GM19467 (cell line): ENCODE data around the gene SIAH3.

Experiments used
- ATAC-seq: cut with Tn5 transposase; IDR thresholded peaks from one replicate; pipeline ENCODE4 v1.9.1; 2021; ENCODE audit warnings: mild to moderate bottlenecking, moderate library complexity; ENCODE audit not compliant: unreplicated experiment

The SIAH3 gene

GRCh38 chr13:45823583-45823982 is 28.0 kb downstream of the SIAH3 start:
- ATAC-seq, result no peak

DNA sequence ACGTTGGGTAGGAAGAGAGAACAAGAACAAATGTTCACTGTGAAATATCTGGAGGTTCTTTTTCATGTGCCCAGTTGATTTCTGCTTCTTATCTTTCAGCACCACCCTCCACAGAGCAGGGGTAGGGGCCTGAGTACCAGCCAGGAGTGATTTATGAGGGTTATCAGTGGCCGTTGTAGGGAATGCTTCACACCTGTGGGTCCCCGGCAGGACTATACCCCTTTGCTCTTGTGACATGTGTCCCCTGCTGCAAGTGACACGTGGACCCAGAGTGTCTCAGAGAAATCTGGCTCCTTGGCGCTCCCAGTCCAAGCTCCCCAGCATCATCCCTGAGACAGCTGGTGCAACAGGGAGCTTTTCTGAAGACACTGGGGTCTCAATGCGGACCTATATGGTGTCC is 29.7 kb downstream of the SIAH3 start:
- no peak for ATAC-seq

DNA sequence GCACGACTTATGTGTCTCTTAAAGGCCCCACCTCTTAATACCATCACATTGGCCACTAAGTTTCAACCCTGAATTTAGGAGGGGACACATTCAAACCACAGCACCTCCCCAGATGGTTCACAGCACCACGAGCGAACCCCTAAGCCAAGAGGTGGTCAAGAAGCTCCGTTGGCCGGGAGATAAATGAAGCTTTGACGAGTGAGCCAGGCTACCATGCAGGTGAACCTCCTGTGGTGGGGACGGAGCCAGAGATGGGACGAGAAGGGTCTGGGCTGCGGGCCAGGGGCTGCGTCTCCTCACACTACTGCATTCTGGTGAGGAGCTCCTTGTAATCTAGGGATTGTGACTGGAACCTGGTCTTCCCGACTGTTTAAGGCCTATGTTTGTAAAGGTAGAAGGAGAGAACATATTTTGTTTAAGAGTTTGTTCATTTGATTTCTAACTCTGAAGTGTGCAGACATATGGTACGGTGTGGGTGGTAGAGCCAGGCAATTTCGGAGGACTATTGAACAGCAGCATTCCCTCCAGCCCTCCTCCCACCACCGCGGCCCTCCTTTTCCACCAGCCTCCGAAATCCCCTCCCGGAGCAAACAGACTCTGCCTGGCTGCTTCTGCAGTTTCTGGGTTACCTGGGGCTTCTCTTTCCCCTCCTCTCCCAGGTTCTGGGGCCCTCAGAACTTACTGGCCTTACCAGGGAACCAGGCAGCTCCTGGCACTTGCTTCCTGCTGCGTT is 31.3 kb downstream of the SIAH3 start:
- ATAC-seq, result no peak

GRCh38 chr13:45817833-45818232 is 33.7 kb downstream of the SIAH3 start:
- ATAC-seq, result no peak

DNA sequence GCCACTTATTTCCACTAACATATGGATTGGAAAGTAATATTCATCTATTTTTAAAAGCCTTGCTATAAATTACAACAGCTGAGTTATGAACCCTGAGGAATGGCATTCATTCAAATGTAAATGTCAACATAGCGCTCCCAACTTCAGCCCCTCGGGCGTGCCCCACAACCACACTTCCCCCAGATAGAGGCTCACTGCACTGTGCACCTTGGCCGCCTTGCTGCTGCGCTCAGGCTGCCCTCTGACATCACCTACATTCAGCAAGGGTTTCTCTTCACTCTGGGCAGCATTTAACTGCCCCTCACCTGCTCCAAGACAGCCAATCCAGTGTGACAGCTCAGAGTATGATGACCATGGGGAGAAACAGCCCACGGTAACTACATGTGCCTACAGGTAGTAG is 35.1 kb downstream of the SIAH3 start:
- no peak for ATAC-seq

DNA sequence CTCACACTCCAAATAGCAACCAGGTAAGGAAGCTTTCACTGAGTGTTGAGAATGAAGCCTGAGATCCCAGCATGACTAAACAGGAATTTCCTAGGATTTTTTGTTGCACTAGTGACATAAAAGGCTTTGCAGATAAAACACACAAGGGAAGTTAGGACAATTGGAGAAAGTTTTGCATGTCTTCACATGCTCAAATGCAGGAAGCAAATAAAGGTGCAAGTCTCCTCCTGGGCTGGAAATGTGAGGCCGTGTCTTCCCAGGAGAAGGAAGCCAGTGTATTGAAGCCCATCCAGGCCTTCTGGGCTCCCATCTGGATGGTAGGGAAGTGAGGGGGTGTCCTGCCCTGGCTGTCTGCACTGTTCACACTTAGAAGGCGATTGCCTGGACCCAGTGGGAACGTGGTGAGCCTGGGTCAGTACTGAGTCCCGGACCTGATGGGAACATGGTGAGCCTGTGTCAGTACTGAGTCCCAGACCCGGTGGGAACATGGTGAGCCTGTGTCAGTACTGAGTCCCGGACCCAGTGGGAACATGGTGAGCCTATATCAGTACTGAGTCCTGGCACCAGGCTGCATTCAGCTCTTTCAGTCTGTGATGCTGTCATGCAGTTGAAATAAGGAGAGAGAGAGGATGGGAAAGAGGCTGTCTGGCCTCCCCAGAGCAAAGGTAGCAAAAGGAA is 38.7 kb downstream of the SIAH3 start:
- ATAC-seq, result no peak

- ATAC-seq, result no peak
Measured at GRCh38 chr13:45811891-45812694, 39.5 kb downstream of the SIAH3 start.

GRCh38 chr13:45809801-45810394 is 41.7 kb downstream of the SIAH3 start:
- ATAC-seq, result no peak

- no peak for ATAC-seq
Measured at GRCh38 chr13:45808925-45809324, 42.6 kb downstream of the SIAH3 start.

DNA sequence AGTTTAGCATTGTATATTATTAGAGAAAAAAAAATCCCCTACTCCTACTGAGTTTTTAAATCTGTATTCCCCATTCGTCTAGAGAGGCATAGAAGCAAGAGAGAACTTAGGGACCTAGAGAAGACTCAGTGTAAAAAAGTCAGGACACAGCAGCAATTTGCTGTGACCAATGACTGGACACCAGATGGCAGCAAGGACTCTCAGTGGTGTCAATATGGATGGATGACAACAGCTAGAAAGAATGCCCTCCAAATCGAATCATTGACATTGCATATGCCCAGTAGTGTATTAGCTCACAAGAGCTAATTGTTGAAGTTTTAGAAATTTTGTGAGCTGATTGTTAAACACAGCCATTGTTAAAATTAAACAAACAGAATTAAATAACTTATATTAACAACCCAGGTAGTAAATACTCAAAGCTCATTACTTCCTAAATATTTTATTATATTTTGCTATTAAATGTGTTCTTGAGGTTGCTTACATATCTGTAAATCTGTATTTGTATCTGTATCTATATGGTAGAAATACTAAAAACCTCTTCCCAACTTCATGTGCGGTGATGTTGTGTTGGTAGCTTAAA is 43.9 kb downstream of the SIAH3 start:
- ATAC-seq, result no peak

GRCh38 chr13:45800485-45800884 is 51.1 kb downstream of the SIAH3 start:
- no peak for ATAC-seq

DNA sequence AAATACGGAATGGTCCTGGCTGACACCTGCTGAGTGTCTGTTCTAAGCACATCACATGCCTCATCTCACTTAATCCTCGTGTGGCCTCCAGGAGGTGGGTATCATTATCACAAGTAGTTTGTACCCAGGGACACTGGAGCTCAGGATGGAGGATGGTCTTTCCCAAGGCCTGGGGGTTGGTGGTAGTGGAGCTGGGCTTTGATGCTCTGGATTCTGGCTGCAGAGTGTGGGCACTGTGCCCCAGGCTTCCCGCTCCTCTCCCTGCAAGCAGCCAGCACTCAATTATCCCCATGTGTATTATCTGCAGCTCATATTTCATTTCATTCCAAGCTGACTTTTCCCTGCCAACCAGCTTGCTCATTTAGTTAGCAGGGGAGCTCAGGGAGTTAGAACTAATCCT is 52.1 kb downstream of the SIAH3 start:
- ATAC-seq, result no peak

DNA sequence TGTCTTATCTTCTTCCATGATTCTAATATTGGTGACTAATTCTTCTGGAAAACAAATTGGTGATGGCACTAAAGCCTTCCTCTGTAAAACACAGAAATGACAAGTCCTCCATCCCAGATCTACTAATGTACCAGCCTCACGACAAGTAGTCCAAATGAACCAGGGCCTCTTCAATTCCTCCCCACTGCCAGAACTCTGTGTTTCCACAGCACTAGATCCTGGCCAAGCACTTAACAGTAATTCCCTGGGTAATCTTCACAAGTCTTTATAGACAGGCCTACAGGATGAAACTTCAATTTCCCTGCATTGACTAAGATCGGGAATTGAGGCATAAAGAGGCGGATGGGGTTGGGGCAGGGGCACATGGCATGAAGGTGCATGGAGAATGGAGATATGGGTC is 52.7 kb downstream of the SIAH3 start:
- ATAC-seq, result no peak

DNA sequence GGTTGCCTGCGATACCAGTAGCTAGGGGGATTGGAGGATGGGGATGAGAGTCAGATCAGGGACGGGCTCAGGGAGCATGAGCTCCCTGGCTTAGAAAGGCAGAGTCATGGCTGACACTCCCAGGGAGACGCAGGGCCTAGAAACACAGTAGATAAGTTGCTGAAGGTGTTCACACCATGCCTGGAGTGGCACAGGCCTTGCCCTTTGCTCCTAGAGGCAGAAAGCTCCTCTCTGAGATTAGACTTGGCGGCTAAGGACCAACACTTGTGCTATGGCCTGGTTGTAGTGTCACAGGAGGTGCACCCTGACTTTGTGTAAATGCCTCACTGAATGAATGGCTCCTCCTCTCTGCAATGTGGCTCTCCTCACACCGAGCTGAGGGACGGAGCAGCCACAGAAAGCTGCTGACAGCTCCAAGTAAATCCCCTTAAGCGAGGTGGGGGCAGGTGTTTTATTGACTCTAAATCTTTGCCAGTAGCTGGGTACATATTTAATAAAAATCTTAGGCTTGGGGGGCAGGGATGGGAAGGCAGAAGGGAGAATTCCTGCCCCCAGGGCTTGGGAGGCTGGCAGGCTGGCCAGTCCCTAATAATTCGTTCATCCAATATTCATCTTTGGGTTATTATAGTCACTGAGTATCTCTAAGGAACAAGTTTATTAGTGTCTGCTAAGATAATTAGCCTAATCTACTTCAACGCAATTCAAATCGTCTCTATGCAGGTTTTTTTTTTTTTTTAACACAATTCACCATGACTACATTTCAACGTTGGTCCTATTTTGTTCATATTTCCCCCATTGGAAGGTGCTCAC is 54.9 kb downstream of the SIAH3 start:
- no peak for ATAC-seq

DNA sequence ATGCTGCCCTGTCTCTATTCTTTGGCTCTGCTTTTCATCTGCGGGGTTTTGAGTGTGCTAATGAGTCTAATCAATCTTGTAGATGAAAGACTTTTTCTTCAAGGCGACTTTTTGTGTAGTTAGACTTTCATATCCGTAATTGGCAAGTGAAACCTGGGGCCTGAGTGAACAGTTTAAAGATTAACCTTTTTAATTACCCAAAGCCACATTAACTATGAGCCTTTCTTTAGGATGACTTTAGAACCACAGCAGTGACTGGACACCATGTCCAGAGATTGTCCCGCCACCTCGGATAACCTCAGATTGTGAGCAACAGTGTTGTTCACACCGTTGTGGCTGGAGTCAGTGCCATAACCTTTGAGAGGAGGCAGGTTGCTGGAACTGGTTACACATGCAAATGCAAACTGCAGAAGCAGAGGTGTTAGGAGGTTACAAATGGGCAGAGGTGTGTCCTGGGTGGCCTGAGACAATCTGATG is 58.7 kb downstream of the SIAH3 start:
- peak; percentile 60 for ATAC-seq

GRCh38 chr13:45788011-45788410 is 63.5 kb downstream of the SIAH3 start:
- no peak for ATAC-seq

DNA sequence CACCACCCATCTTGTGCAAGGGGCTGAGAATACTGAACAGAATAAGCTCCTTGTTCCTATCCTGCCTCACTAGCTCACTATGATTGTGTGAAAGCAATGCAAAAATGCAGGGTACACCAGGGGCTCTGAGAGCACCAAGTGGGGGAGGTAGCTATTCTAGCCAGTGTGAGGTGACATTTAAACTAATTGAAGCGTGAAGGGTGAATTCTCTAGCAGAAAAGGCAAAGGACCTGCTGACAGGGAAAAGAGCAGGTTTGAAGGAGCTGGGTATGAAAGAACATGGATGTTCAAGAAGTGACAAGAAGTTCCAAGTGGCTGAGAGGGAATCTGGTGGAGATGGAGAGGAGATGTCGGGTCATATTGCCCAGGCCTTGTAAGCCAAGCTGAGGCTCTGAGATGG is 64.2 kb downstream of the SIAH3 start:
- no peak for ATAC-seq

GRCh38 chr13:45786293-45786920 is 65.1 kb downstream of the SIAH3 start:
- ATAC-seq, result no peak

DNA sequence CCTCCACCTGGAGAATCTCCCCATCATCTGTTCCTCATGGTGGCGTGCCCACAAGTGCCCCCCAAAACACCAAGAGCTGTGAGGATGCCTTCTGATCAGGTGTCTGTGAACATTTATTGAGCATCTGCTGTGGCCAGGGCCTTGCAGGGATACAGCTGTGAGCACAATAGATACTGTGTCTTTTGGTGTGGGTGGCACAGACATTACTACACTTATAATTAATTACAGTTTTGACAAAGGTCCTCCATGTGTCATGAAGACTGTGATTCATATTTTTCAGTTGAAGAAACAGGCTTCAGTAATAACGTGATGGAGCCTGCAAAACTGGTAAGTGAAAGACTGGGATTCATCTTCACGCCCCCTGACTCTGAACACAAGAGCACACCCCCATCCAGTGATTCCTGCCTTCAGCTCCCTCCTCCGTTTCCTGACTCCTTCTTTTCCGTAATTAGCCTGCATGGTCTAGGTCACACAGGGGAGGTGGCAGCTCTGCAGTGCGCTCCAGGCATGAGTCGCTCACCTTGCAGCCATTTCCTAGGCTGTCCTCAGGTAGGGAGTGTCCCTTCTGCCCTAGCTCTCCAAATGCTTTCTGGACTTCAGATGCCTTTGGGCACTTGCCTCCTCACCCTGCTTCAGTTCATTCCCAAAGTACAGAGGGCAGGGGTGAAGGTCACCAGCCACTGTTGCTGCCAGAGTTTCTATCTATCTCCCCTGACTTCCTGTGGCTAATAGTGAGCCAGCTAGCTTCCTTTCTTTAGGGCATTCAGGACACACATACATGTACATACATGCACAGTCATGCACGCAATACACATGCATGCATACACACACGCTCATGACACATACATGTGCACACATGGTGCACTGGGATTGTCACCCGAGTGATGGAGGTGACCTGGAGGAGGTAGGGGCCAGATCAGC is 66.5 kb downstream of the SIAH3 start:
- ATAC-seq, result no peak
